Activated T-helper 2 cell treated with anti-CD3 and anti-CD28 coated beads, Interferon-gamma antibody, Interleukin-2, Interleukin-4, amounts not matched to agents 10 μg/mL and 5 μg/mL and 100 μg/mL, durations not matched to agents 14 hours and 24 hours and 36 hours (primary cell): Measurements from ENCODE around the gene SERBP1. TPM values are rescaled to one million over a fixed set of nuclear protein-coding genes. Genes with fewer than 3 reads are reported as not detected.
"Not testable (repeated sequence)": the region's sequence is repeated elsewhere in the genome, so short reads cannot be mapped to it uniquely, and the experiment has no call there.

ENCODE experiments used
- DNase-seq: peaks from one replicate; pipeline ENCODE4 v3.0.0; 2021; ENCODE audit warnings: low spot score
- H3K27ac Mint-ChIP-seq: one replicate; pipeline ENCODE4 v1.8.0; 2021; ENCODE audit warnings: mixed read lengths
- H3K27me3 Mint-ChIP-seq: one replicate; pipeline ENCODE4 v1.8.0; 2021; ENCODE audit warnings: low read depth, mixed read lengths
- H3K36me3 Mint-ChIP-seq: one replicate; pipeline ENCODE4 v1.8.0; 2021; ENCODE audit warnings: low read depth, mixed read lengths
- H3K4me1 Mint-ChIP-seq: one replicate; pipeline ENCODE4 v1.8.0; 2021; ENCODE audit warnings: low read depth, mixed read lengths
- H3K4me3 Mint-ChIP-seq: one replicate; pipeline ENCODE4 v1.8.0; 2021; ENCODE audit warnings: low read depth, mild to moderate bottlenecking, moderate library complexity, mixed read lengths
- H3K9me3 Mint-ChIP-seq: one replicate; pipeline ENCODE4 v1.8.0; 2021; ENCODE audit warnings: mixed read lengths
- intact Hi-C: fragments of 100-400 bp; cut with micrococcal nuclease; formaldehyde crosslinking; loops from one replicate; pipeline ENCODE4 v1.15.1; 2023
- total RNA-seq: library from RNA; stranded (reverse); gene quantifications from 2 replicates; pipeline ENCODE4 v1.2.3, GENCODE V29; 2022

The SERBP1 gene
- total RNA-seq, 1 donor from 2014 or later = 491 TPM

- no peak for DNase-seq
- H3K4me1 Mint-ChIP-seq = peaks cover 4% of the 10 kb centered on the region
- intact Hi-C loops = no loop called here
Measured at GRCh38 chr1:67459068-67459467, 28.9 kb upstream of the SERBP1 start.

DNA sequence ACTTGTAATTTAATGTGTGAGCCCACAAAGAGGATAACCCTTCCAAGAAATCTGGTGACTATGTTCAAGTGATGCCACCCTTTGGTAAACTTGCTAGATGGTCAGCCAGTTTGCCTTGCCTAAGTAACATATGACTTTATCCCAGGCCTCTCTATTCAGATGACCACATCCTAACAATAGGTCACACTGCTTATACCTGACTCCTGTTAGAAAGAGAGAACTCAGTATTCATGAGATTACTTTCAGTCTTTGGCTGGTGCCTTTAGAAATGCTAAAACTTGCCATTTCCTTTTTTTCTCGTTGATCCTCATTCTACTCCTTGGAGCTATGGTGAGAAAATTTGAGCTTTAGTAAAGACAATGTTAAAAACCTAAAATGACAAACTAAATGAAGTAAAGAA is 28.5 kb upstream of the SERBP1 start:
- intact Hi-C loops = no loop called here
- H3K4me3 Mint-ChIP-seq = no peak overlapping the region
- no peak overlapping the region for H3K27ac Mint-ChIP-seq
- H3K9me3 Mint-ChIP-seq = no peaks in the 10 kb centered on the region
- DNase-seq = no peak
- no peaks in the 10 kb centered on the region for H3K27me3 Mint-ChIP-seq
- no peaks in the 10 kb centered on the region for H3K36me3 Mint-ChIP-seq
- H3K4me1 Mint-ChIP-seq = peaks cover 4% of the 10 kb centered on the region

More at GRCh38 chr1:67459068-67459467, 28.9 kb upstream of the SERBP1 start:
- Mint-ChIP-seq H3K27ac (no peak overlapping the region), H3K27me3 (no peaks in the 10 kb centered on the region), H3K36me3 (no peaks in the 10 kb centered on the region), H3K4me3 (no peak overlapping the region), H3K9me3 (no peaks in the 10 kb centered on the region)

DNA sequence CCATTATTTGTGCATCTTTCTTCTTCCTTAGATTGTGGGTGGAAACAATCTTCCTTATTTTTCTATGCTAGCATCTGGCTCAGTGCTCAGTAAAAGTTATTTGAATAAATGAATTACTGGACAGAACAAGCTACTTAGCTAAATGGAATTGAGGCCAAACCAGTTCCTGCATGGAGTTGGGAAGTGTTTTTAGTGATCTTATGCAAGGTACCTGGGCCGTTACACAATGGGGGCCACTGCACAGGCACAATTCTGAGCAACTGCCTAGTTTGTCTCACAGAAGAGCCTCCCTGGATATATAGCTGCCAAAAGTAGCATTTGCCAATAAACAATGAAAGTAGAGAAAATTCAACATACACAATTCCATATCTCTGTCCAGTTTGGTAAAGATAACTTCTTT is 27.0 kb upstream of the SERBP1 start:
- Mint-ChIP-seq H3K27ac (no peak overlapping the region), H3K9me3 (no peaks in the 10 kb centered on the region), H3K4me1 (peaks cover 4% of the 10 kb centered on the region), H3K36me3 (no peaks in the 10 kb centered on the region), H3K27me3 (no peaks in the 10 kb centered on the region), H3K4me3 (no peak overlapping the region)
- no peak for DNase-seq
- intact Hi-C loops = no loop called here

DNA sequence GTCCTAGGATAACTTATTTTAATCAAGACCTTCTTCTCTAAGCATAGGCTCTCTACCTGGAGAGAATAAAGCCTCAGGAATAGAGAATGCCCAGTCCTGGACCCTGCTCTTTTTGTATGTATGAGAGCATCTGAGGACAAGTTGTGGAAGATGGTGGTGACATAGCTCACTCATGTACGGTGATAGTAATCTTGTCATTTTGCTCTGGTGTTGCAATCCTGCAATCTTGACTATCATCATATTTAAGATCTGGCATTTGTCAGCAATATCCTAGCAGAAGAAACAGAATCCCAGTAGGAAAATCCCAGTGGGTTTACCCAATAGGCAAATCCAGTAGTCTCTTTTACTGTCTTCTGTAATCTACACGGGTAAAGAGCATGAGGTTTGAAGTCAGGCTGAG is 21.6 kb upstream of the SERBP1 start:
- intact Hi-C loops = no loop called here
- H3K36me3 Mint-ChIP-seq = no peaks in the 10 kb centered on the region
- H3K4me1 Mint-ChIP-seq = peaks cover 4% of the 10 kb centered on the region

DNA sequence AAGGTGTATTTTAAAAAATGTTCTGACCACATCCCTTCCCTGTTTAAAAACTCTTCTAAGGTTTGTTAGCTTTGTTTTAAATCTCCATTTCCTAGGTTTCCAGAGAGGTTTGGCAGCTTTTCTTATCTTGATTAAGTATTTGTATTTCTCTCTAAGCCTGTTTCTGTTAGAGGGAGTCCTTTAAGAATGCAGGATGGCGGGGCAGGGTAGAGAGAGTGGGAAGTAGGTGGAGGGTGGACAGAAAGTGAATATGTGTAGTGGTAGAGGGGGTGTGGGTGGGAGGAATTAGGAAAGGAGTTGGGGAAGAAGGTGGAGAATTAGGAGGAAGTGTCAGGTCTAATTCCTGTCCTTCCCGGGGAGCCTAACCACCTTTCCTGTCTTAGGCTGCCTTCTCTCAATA is 21.2 kb upstream of the SERBP1 start:
- Mint-ChIP-seq H3K4me1 (peaks cover 5% of the 10 kb centered on the region), H3K4me3 (no peak overlapping the region), H3K27me3 (no peaks in the 10 kb centered on the region), H3K36me3 (no peaks in the 10 kb centered on the region), H3K27ac (no peak overlapping the region), H3K9me3 (no peaks in the 10 kb centered on the region)
- intact Hi-C loops = no loop called here
- DNase-seq = no peak

More for the DNA sequence above, 21.6 kb upstream of the SERBP1 start:
- DNase-seq = no peak
- Mint-ChIP-seq H3K27ac (no peak overlapping the region), H3K27me3 (no peaks in the 10 kb centered on the region), H3K4me3 (no peak overlapping the region), H3K9me3 (no peaks in the 10 kb centered on the region)

- Mint-ChIP-seq H3K4me1 (peaks cover 5% of the 10 kb centered on the region), H3K27me3 (no peaks in the 10 kb centered on the region), H3K9me3 (no peaks in the 10 kb centered on the region), H3K27ac (no peak overlapping the region), H3K36me3 (no peaks in the 10 kb centered on the region), H3K4me3 (no peak overlapping the region)
- intact Hi-C loops = no loop called here
- DNase-seq = no peak
Measured at GRCh38 chr1:67446893-67447292, 16.7 kb upstream of the SERBP1 start.

- not testable (repeated sequence) for H3K4me3 Mint-ChIP-seq, H3K36me3 Mint-ChIP-seq, H3K4me1 Mint-ChIP-seq
Measured at GRCh38 chr1:67446014-67446413, 15.8 kb upstream of the SERBP1 start.

DNA sequence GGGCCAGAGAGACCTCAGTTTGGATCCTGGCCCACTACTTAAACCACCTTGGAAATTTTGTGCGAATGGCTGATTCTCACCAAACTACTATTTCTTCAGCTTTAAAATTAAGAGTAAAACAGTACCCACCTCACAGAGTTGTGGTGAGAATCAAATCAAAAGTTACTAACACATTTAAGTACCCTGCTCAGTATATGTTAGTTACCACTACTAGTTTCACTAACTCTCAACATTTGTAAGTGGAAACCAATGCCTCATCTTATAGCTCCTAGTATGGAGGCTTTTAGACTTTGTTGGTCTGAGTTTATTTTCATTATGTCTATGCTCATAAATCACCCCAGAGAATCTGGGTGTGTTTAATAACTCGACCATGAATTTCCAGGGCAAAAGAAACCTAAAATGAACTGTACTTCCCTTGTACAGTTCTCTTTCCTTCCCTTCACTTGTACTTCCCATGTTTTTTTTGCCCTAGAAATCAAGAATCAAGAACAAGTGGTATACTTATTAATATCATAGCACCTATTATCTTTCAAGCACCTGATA is 11.6 kb upstream of the SERBP1 start:
- H3K9me3 Mint-ChIP-seq = no peaks in the 10 kb centered on the region
- intact Hi-C loops = no loop called here
- no peak overlapping the region for H3K27ac Mint-ChIP-seq
- no peak for DNase-seq
- H3K27me3 Mint-ChIP-seq = no peaks in the 10 kb centered on the region
- H3K4me1 Mint-ChIP-seq = peaks cover 7% of the 10 kb centered on the region
- no peaks in the 10 kb centered on the region for H3K36me3 Mint-ChIP-seq
- H3K4me3 Mint-ChIP-seq = no peak overlapping the region

More at GRCh38 chr1:67446014-67446413, 15.8 kb upstream of the SERBP1 start:
- H3K9me3 Mint-ChIP-seq, H3K27me3 Mint-ChIP-seq, H3K27ac Mint-ChIP-seq, intact Hi-C loops, DNase-seq: not testable (repeated sequence)

DNA sequence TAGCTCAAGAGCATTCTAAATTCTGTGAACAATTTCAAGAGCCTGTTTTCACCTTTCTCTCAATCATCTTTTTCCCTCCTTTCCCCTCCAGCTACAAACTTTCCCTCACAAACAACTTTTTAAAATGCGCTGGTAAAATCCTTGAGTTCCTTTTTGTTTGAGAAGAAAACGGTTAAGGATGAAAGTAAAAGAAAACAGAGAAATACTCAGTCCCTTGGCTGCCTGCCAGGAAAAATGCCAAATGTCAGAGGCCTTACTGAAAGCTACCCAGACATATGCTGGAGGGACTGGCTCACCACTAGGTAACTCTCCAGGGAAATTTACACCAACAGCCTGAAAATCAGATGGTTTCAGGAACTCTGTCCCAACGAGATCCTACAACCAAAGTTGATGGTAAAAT is 11.0 kb upstream of the SERBP1 start:
- Mint-ChIP-seq H3K36me3 (no peaks in the 10 kb centered on the region), H3K9me3 (no peaks in the 10 kb centered on the region), H3K27ac (no peak overlapping the region), H3K4me3 (no peak overlapping the region), H3K4me1 (peaks cover 5% of the 10 kb centered on the region), H3K27me3 (no peaks in the 10 kb centered on the region)
- no peak for DNase-seq
- intact Hi-C loops = no loop called here

DNA sequence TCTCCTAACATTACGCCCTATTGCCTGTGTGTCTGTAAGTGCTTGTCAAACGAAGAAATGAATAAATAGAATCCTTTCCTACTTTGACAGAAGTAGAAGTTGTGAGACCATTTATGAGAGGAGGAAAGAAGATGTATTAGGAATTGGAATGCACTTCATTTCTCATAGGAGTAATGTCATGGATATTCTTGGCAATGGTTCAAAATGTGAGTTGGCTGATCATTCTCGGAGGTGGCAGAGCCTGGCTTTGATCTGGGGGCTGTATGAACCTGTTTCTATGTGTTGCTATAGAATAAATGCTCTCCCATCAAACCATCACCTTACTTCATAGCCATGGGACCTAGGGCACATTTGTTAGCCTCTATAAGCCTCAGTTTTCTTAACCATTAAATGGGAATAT is 10.1 kb upstream of the SERBP1 start:
- no peak for DNase-seq
- Mint-ChIP-seq H3K36me3 (no peaks in the 10 kb centered on the region), H3K27me3 (no peaks in the 10 kb centered on the region), H3K27ac (no peak overlapping the region), H3K9me3 (no peaks in the 10 kb centered on the region), H3K4me1 (peaks cover 5% of the 10 kb centered on the region), H3K4me3 (no peak overlapping the region)
- intact Hi-C loops = no loop called here

GRCh38 chr1:67439277-67440029 is 9.3 kb upstream of the SERBP1 start:
- intact Hi-C loops = no loop called here
- Mint-ChIP-seq H3K36me3 (no peaks in the 10 kb centered on the region), H3K4me1 (peaks cover 7% of the 10 kb centered on the region), H3K27ac (no peak overlapping the region), H3K4me3 (no peak overlapping the region), H3K27me3 (no peaks in the 10 kb centered on the region), H3K9me3 (no peaks in the 10 kb centered on the region)
- no peak for DNase-seq

DNA sequence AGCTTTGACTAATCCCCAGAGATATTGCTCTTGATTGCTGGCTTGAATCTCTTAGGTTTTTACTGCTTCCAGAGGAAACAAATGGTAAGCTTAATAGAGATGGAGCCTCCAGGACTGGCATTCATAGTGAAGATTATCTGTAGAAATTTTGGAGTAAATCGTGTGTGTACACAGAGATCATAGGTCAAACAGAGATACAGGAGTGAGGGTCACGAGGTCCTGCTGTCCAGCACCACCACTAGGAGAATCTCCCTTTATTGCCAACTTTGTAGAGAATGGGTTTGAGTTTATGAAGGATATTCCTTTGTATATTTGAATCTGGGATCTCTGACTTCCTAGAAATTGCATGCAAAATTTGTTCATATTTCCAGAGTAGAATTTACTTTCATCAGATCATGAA is 7.8 kb upstream of the SERBP1 start:
- H3K4me1 Mint-ChIP-seq = peaks cover 19% of the 10 kb centered on the region
- H3K36me3 Mint-ChIP-seq = no peaks in the 10 kb centered on the region
- no peaks in the 10 kb centered on the region for H3K9me3 Mint-ChIP-seq
- H3K27me3 Mint-ChIP-seq = no peaks in the 10 kb centered on the region
- no peak for DNase-seq
- intact Hi-C loops = no loop called here
- no peak overlapping the region for H3K4me3 Mint-ChIP-seq
- H3K27ac Mint-ChIP-seq = no peak overlapping the region

DNA sequence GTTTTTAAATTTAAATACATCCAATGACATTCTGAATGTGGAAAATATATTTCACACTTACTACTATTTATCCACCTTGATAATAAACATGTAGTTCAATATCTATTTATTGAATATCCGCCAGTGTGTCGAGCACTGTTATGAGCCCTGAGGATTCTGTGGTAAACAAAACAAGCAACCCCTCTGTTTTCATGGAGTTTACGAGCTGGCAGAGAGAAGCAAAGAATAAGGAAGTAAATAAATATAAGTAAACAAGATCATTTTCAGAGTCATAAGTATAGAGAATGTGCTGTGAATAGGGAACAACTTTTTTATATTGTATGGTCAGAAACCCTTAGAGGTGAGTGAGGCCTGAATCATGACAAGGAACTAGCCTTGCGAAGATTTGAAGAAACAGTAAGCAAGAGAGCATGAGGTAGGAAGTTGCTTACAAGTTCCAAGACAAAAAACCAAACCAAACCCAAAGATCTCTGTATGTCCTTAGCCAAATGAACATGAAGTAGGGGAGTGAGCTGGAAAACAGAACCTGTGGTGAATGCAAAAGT is 6.4 kb upstream of the SERBP1 start:
- H3K9me3 Mint-ChIP-seq = no peaks in the 10 kb centered on the region

More for the DNA sequence above, 6.4 kb upstream of the SERBP1 start:
- no peak for DNase-seq
- Mint-ChIP-seq H3K27me3 (no peaks in the 10 kb centered on the region), H3K36me3 (no peaks in the 10 kb centered on the region), H3K4me3 (no peak overlapping the region), H3K4me1 (peaks cover 29% of the 10 kb centered on the region), H3K27ac (no peak overlapping the region)
- intact Hi-C loops = no loop called here
